Activated CD8-positive, alpha-beta memory T cell treated with anti-CD3 and anti-CD28 coated beads for 36 hours (primary cell): ENCODE results near the gene VPS52. TPM values are rescaled to one million over a fixed set of nuclear protein-coding genes. Genes with fewer than 3 reads are reported as not detected.
"Not testable (repeated sequence)": the region's sequence is repeated elsewhere in the genome, so short reads cannot be mapped to it uniquely, and the experiment has no call there.

ENCODE experiments used
- CTCF ChIA-PET: fragments of 350-600 bp; sonication (Branson Sonifier 250); formaldehyde crosslinking; loops from one replicate; lab custom pipeline; 2021; ENCODE audit warnings: antibody characterized with exemption; lab: Charles Lee
- POLR2A ChIA-PET: fragments of 350-600 bp; sonication (Branson Sonifier 250); formaldehyde crosslinking; loops from one replicate; lab custom pipeline; 2021; ENCODE audit warnings: antibody characterized with exemption; lab: Charles Lee
- total RNA-seq, 2 experiments: library from RNA; stranded (reverse); gene quantifications; one replicate each; pipeline ENCODE4 v1.2.3, GENCODE V29; 2021

The VPS52 gene
- total RNA-seq, 2 experiments from 2014 or later: 45.3 to 48.0 TPM

DNA sequence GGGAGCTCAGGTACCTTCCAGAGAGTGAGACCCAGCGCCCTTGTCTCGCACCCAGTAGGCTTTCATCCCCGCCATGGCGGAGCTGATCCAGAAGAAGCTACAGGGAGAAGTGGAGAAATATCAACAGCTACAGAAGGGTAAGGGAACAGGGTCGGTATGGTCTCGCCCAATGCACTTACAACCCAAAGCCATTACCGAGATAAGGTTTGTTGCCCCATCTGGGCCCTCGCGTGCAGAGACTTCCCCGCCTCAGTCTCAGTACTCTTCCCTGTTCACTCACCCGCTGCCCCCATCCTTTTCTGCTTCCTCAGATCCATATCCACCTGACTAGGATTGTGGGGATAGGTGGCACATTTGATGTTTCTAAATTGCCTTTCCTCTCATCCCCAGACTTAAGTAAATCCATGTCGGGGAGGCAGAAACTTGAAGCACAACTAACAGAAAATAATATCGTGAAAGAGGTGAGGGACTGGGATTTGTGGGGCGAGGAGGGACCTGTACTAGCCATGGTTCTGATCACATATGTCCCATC lies 18.2 kb upstream of the VPS52 start:
- ChIA-PET POLR2A (interaction anchor here (0.6 to 4.5 kb wide), 5 partner anchors 9 to 27 kb away, joined by 3 to 38 read pairs (median 8); partner anchors contain the start of genes B3GALT4, RGL2, RPS18 and VPS52), CTCF (interaction anchor here (0.9 to 3.0 kb wide), 8 partner anchors 9 to 133 kb away, joined by 3 to 30 read pairs (median 4); partner anchors contain the start of genes B3GALT4, RGL2, RPS18 and TAPBP)

DNA sequence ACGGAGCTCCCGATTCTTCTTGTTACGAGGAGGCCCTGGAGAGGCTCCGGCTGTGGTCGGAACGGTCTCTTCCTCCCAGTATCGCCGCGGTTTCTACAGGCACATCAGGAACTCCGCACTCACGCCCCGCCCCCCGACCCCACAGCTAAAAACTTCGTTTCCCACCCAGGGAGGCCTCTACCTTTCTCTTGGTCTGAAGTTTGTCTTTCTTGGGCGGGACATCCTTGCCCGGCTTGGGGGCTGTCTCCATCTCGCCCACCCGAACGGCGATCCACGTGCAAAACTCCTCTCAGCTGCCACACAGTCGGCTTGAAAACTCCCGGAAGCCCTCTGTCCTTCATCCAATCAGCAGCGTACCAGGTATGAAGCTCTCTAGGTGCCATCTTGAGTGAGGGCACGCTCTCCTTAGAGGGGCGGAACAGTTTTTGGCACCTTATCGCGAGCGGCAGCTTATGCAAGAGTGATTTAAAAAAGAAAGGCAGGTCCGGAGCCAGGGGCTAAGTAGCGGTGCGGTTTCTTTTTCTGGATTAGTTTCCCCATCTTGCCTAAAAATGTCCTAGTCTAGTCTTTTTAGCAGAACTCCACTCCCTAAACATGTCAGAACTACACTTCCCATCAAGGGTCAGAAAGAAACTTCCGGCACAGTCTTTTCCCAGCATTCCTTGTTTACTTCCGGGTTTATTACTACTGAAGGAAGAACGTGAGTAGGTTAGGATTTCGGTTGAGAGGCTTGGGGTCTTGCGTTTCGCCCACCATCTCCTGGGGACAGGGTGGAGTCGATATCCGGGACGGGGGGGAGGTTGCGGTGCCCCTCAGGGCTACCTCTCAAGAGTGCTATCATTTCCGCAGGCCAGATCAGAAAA lies 17.5 kb upstream of the VPS52 start, which contains the start of the genes PFDN6 and WDR46:
Gene PFDN6, plus strand, starts transcription at position 681 of the 863 bp plus-strand sequence. CDS start 256 bp downstream, outside the sequence.
Gene WDR46, minus strand, starts transcription at position 319 of the 863 bp plus-strand sequence. Its CDS starts 69 bp downstream, at position 250.
- POLR2A ChIA-PET: interaction anchor here (0.5 to 4.5 kb wide), 11 partner anchors 10 to 318 kb away, joined by 3 to 38 read pairs (median 4); partner anchors contain the start of genes B3GALT4, HLA-DPB1, RGL2 and RPS18
- CTCF ChIA-PET: interaction anchor here (0.9 to 3.0 kb wide), 9 partner anchors 10 to 134 kb away, joined by 3 to 30 read pairs (median 4); partner anchors contain the start of genes B3GALT4, RGL2, RPS18 and TAPBP

DNA sequence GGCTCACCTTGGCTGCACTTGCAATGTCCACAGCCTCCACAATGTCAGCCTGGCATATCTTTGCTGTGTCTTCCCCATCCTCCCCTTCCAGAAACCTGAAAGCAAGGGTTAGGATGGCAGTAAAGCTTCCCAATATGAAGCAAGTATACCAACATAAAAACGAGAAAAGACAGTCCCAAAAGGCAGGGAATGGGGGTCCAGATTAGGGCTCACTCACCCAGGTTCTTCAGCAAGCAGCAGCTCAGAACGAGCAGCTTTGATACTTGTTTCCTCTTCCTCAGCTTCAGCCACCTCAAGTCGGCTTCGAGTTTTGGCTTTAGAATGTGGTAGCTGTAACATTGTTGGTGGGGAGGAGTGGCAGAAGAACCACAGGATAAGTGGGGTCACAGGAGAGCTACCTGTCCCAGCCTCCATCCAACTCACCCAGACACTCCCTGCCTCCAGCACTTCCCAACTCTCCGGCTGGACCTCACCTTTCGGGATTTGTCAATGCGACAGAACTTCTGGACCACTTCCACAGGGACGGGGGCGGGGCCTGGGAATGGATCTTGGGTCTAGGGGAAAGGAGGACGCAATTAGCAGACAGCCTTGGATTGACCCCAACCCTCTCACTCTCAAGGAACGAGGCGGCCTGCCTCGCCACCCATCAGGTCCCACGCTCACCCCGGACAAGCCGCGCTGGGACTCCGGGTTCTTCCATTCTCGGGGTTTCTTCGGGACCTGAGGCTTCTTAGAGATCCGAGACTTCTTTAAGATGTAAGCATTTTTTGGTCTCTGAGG lies 16.7 kb upstream of the VPS52 start:
- CTCF ChIA-PET: interaction anchor here (1.1 to 3.0 kb wide), 6 partner anchors 11 to 135 kb away, joined by 3 to 30 read pairs (median 6); partner anchors contain the start of genes B3GALT4 and RGL2
- POLR2A ChIA-PET: interaction anchor here (0.7 to 4.5 kb wide), 6 partner anchors 11 to 317 kb away, joined by 3 to 38 read pairs (median 8); partner anchors contain the start of genes B3GALT4, RGL2, RPS18 and VPS52

DNA sequence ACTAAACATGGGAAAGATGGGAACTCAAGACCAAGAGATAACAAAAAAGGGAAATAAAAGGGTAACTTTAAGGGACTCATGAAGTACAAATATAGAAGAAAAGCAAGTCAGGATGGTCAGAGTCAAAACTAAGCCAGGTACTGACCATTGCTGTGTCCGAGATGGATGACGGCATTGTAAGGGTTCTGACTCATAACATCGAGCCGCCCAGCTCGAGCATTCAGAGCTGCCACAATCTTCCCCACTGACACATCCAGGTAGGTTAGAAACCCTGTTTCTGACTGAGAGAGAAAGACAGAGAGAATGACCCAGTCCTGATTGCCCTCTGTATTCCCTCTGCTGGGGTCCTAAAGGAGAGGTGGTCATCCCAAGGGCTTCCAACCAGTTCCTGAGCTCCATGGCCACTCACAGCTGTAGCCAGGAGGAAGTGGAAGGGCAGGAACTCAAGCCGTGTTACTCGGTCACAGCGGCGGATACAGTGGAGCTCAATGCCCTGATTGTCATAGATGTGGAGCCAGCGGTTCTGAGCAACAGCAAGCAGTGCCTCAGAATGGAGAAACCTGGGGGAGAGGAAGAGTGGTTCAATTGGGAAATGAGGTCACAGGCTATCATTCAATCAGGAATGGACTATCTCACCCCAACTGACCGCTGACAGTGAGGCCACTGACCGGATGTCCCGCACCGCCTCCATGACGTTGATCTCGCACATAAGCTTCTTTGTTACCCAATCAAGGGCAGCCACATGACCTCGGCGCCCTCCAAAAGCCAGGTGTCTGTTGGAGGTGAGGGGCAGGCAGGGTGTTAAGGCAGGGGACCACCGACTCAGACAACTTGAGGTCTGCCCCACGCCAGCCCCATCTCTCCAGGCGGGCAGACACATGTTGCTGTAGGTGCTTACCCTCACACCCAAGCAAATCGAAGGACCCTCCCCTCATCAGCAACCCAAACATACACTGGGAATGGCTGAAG lies 15.6 kb upstream of the VPS52 start:
- ChIA-PET CTCF (interaction anchor here (1.2 to 1.5 kb wide), 2 partner anchors 10 to 12 kb away, joined by 3 to 9 read pairs; partner anchors contain the start of genes B3GALT4 and RGL2), POLR2A (interaction anchor here (4.5 kb wide), 1 partner anchor 10 kb away, joined by 38 read pairs; the partner anchor contains the start of gene B3GALT4)

DNA sequence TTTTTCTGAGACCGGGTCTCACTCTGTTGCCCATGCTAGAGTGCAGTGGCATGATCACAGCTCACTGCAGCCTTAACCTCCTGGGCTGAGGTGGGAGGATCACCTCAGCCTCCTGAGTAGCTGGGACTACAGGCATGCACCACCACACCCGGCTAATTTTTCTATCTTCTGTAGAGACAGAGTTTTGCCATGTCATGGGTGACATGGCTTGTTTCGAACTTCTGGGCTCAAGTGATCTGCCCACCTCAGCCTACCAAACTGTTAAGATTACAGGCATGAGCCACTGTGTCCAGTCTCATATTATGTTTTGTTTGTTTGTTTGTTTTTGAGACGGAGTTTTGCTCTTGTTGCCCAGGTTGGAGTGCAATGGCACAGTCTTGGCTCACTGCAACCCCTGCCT lies 13.5 kb upstream of the VPS52 start:
- POLR2A ChIA-PET, CTCF ChIA-PET: not testable (repeated sequence)

DNA sequence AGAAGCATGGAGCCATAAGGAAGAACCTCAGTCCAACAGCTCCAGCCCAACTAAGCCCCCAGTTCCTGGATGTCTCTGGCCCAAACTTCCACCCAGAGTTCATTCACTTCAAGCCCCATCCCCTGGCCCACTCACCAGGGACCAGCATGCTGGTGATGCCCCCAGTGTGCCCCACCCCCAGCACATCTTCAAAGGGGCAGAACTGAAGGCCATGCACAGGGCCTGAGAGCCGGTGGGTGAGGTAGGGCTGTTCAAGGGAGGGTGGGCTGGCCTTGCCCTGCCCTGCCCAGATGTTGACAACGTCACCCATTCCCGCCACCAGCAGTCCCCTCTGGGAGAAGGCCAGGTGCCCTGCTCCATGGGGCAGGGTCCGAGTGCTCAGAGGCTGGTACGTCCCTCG lies 8.9 kb upstream of the VPS52 start:
- ChIA-PET CTCF (interaction anchor here (1.2 kb wide), 1 partner anchor 19 kb away, joined by 5 read pairs; no protein-coding TSS in a partner anchor), POLR2A (interaction anchor here (0.7 to 1.0 kb wide), 2 partner anchors 9 to 110 kb away, joined by 3 read pairs; partner anchors contain the start of genes RPS18 and VPS52)

DNA sequence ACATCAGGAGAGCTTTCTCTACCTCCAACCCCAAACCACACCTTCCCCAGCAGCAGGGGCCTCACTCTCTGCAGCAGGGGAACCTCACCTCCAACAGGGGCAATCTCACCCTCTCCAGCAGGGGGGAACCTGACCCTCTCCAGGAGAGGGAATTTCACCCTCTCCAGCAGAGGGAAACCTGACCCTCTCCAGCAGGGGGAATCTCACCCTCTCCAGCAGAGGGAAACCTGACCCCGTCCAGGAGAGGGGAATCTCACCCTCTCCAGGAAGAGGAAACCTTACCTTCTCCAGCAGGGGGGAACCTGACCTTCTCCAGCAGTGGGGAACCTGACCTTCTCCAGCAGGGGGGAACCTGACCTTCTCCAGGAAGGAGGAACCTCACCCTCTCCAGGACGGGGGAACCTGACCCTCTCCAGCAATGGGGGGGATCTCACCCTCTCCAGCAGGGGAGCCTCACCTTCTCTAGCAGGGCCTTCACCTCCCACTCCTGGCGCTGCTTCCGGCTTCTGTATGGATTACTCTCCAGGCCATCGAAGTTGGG lies 8.4 kb upstream of the VPS52 start:
- CTCF ChIA-PET: interaction anchor here (0.6 to 1.2 kb wide), 2 partner anchors 14 to 20 kb away, joined by 3 to 5 read pairs; no protein-coding TSS in a partner anchor
- POLR2A ChIA-PET: interaction anchor here (0.7 to 1.0 kb wide), 2 partner anchors 8 to 111 kb away, joined by 3 read pairs; partner anchors contain the start of genes RPS18 and VPS52

DNA sequence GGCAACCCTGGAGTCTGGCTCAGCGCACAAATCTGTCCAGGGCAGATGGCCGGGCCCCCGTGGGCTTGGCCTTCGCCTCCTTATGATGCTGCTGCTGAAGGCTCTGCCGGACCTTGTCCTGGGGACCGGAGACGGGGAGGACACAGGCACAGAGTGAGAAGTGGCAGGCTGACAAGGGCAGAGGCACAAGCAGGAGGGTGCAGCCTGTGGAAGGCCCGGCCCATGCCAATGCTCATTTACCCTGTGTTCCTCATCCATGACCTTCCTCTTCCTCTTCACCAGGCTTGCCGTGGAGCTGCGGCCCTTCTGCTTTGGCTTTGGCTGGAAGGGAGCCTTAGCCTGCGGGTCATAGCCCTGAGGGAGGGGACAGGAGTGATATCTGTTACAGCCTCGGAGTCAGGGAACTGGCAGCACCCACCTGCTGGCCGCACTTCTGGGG lies 7.6 kb upstream of the VPS52 start:
- ChIA-PET CTCF (interaction anchor here (0.6 to 4.1 kb wide), 3 partner anchors 10 to 20 kb away, joined by 3 to 30 read pairs (median 5); partner anchors contain the start of genes PFDN6 and WDR46), POLR2A (interaction anchor here (1.4 to 3.7 kb wide), 2 partner anchors 9 to 29 kb away, joined by 3 to 38 read pairs; partner anchors contain the start of genes PFDN6 and WDR46)

DNA sequence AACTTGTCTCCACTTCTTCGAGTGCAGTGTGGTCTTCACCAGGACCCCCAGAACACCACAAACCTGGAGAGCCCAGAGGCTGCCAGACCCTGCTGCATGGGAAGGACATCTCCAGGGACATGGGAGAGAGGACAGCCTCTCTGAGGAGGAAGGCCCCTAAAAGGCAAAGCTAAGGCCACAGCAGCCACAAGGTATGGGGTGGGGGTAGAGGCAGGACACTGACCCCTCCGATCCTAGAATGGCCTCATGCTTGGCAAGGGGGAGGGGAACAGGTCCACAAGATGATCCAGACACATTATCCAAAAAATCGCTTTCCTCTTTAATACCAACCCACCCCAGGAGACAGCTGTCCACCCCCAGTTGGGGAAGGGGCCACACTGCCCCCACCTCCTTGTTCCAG lies 7.1 kb upstream of the VPS52 start:
- ChIA-PET POLR2A (interaction anchor here (0.6 to 3.7 kb wide), 3 partner anchors 10 to 29 kb away, joined by 3 to 38 read pairs (median 11); partner anchors contain the start of genes PFDN6 and WDR46), CTCF (interaction anchor here (1.1 to 4.1 kb wide), 4 partner anchors 8 to 123 kb away, joined by 3 to 30 read pairs (median 6); partner anchors contain the start of genes PFDN6 and WDR46)

DNA sequence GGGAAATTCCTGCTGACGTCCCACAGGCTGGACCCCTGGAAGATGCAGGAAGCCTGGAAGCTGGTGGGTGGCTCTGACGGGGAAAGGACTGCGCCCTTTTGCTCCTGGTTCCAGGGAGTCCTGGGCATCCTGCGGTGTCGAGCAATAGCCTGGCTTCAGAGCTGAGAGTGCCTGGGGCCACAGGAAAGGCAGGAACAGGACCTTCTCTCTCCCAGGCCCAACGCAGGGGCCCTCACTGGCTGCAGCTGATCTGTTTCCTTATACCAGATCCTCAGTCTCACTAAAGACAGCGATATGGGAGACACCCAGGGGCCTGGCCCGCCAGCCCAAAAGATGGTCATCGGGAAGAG lies 6.7 kb upstream of the VPS52 start:
- CTCF ChIA-PET: interaction anchor here (1.1 to 4.1 kb wide), 6 partner anchors 9 to 123 kb away, joined by 3 to 30 read pairs (median 4); partner anchors contain the start of genes PFDN6 and WDR46
- POLR2A ChIA-PET: interaction anchor here (0.6 to 3.7 kb wide), 4 partner anchors 10 to 30 kb away, joined by 3 to 38 read pairs (median 8); partner anchors contain the start of genes PFDN6 and WDR46

DNA sequence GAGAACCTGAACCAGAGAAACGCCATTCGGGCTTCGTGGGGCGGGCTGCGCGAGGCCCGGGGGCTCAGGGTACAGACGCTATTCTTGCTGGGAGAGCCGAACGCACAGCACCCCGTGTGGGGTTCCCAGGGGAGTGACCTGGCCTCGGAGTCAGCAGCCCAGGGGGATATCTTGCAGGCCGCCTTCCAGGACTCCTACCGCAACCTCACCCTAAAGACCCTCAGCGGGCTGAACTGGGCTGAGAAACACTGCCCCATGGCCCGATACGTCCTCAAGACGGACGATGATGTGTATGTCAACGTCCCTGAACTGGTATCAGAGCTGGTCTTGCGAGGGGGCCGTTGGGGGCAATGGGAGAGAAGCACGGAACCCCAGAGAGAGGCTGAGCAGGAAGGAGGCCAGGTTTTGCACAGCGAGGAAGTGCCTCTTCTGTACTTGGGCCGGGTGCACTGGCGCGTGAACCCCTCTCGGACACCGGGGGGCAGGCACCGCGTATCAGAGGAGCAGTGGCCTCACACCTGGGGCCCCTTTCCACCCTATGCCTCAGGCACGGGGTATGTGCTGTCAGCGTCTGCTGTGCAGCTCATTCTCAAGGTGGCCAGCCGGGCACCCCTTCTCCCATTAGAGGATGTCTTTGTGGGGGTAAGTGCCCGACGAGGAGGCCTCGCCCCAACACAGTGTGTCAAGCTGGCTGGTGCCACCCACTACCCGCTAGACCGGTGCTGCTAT lies 6.2 kb upstream of the VPS52 start:
- CTCF ChIA-PET: interaction anchor here (0.9 to 4.1 kb wide), 15 partner anchors 9 to 188 kb away, joined by 3 to 30 read pairs (median 4); partner anchors contain the start of genes PFDN6, TAPBP and WDR46

DNA sequence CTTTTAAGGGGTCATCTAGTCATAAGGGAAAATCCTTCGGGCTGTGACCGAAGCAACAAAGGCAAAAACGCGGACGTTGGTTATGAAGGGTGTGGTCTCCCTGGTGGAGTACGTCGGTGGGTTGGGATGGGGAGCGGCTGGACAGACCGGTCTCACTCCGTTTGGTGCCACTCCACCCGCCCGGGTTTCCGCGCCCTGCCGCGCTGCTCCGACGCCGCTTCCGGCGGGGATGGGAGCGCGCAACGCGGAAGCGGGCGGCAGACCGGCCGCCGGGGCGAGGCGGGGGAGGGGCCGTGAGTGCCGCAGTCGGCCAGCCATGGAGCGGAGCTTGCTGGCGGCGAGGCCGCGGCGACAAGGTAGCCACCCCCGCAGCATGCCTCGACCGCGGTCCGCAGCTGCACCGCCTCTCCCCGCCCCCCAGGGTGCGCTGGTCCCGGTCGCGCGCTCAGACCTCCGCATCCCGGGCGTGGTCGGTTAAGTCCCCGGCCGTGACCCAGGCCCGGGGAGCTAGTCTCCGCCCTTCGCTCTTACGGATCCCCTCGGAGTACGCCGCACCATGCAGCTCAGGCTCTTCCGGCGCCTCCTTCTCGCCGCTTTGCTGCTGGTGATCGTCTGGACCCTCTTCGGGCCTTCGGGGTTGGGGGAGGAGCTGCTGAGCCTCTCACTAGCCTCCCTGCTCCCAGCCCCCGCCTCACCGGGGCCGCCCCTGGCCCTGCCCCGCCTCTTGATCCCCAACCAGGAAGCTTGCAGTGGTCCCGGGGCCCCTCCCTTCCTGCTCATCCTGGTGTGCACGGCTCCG lies 5.4 kb upstream of the VPS52 start, which contains the start of gene B3GALT4:
Gene B3GALT4, plus strand, starts transcription at position 260 of the 799 bp plus-strand sequence. Its CDS starts 297 bp downstream, at position 557.
- ChIA-PET POLR2A (interaction anchor here (0.6 to 3.7 kb wide), 13 partner anchors 12 to 305 kb away, joined by 3 to 38 read pairs (median 5); partner anchors contain the start of genes PFDN6, RGL2, WDR46 and ZBTB22), CTCF (interaction anchor here (0.6 to 4.1 kb wide), 15 partner anchors 10 to 1542 kb away, joined by 3 to 30 read pairs (median 4); partner anchors contain the start of genes HSD17B8, PFDN6, TAPBP and WDR46)

More for the DNA sequence above, 6.2 kb upstream of the VPS52 start:
- POLR2A ChIA-PET: interaction anchor here (0.6 to 3.7 kb wide), 15 partner anchors 11 to 306 kb away, joined by 3 to 38 read pairs (median 5); partner anchors contain the start of genes PFDN6, RGL2, WDR46 and ZBTB22

DNA sequence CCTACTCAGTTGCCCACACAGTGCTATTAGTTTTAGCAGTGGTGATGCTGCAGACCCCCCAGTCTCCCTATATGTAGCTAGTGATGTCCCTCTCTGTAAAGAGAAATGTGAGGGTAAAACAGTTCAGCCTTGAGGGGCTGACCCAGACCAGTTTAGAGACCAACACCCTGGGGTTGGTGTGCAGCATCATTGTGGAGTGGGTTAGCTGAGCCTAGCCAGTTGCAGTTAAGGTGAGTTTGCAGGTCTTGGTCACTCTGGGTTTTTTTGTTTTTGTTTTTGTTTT lies 4.8 kb upstream of the VPS52 start:
- POLR2A ChIA-PET: interaction anchor here (1.0 to 3.7 kb wide), 4 partner anchors 12 to 41 kb away, joined by 3 to 38 read pairs (median 6); partner anchors contain the start of genes PFDN6, WDR46 and ZBTB22
- CTCF ChIA-PET: interaction anchor here (0.6 to 4.1 kb wide), 11 partner anchors 10 to 1541 kb away, joined by 3 to 30 read pairs (median 5); partner anchors contain the start of genes HSD17B8, PFDN6, TAPBP and WDR46
